HAP-1 (cell line): ENCODE measurements around the gene CTNNA2.
A peak's percentile ranks its signal among the peaks of the same experiment; 100 is the strongest.

Experiments used
- DNase-seq, 2 experiments: peaks; one replicate each; pipeline ENCODE4 v3.0.0-alpha.2; 2016 to 2020; ENCODE audit warnings: low spot score in 2 of 2
- H3K27me3 ChIP-seq: fragments of 250-450 bp; sonication (Bioruptor Pico); 2 replicates; pipeline ENCODE4 v1.5.1; 2020; ENCODE audit warnings: low read depth, mild to moderate bottlenecking, moderate library complexity
- H3K36me3 ChIP-seq: fragments of 250-450 bp; sonication (Bioruptor Pico); replicated peaks from 2 replicates; pipeline ENCODE4 v1.5.1; 2020; ENCODE audit warnings: mild to moderate bottlenecking
- H3K4me1 ChIP-seq: fragments of 250-450 bp; sonication (Bioruptor Pico); 2 replicates; pipeline ENCODE4 v1.5.1; 2020; ENCODE audit warnings: mild to moderate bottlenecking
- H3K4me3 ChIP-seq: fragments of 250-450 bp; sonication (Bioruptor Pico); 2 replicates; pipeline ENCODE4 v1.5.1; 2020; ENCODE audit warnings: mild to moderate bottlenecking, moderate library complexity
- H3K9me3 ChIP-seq: fragments of 250-450 bp; sonication (Bioruptor Pico); 2 replicates; pipeline ENCODE4 v1.5.1; 2020; ENCODE audit warnings: mild to moderate bottlenecking, moderate library complexity
- in situ Hi-C: fragments of 300-500 bp; cut with MboI; formaldehyde crosslinking; loops from 3 replicates; pipeline ENCODE4 v1.14.3; 2020; ENCODE audit warnings: low sequenced_read_pairs, inconsistent platforms, mixed read lengths

Gene CTNNA2

GRCh38 chr2:79887747-79888374 is 375.0 kb downstream of the CTNNA2 start:
- no peaks in the 10 kb centered on the region for H3K36me3 ChIP-seq
- peak; percentile 38 to 49 for DNase-seq
- H3K27me3 ChIP-seq: no peaks in the 10 kb centered on the region
- no peak overlapping the region for H3K4me3 ChIP-seq
- no peaks in the 10 kb centered on the region for H3K4me1 ChIP-seq
- in situ Hi-C loops: loop anchor here (25.0 kb wide), 1 partner anchor 901 kb away; no protein-coding TSS in a partner anchor
- no peaks in the 10 kb centered on the region for H3K9me3 ChIP-seq

- H3K36me3 ChIP-seq: no peaks in the 10 kb centered on the region
- H3K4me1 ChIP-seq: no peaks in the 10 kb centered on the region
- no peak for DNase-seq
- in situ Hi-C loops: loop anchor here (25.0 kb wide), 1 partner anchor 905 kb away; no protein-coding TSS in a partner anchor
- no peaks in the 10 kb centered on the region for H3K9me3 ChIP-seq
- H3K4me3 ChIP-seq: no peak overlapping the region
- no peaks in the 10 kb centered on the region for H3K27me3 ChIP-seq
Observed at GRCh38 chr2:79892123-79892522, 379.3 kb downstream of the CTNNA2 start.

GRCh38 chr2:79899196-79899595 is 386.3 kb downstream of the CTNNA2 start:
- DNase-seq: no peak
- Histone ChIP-seq H3K4me1 (no peaks in the 10 kb centered on the region), H3K36me3 (no peaks in the 10 kb centered on the region), H3K4me3 (no peak overlapping the region), H3K9me3 (no peaks in the 10 kb centered on the region), H3K27me3 (no peaks in the 10 kb centered on the region)
- in situ Hi-C loops: loop anchor here (25.0 kb wide), 1 partner anchor 912 kb away; no protein-coding TSS in a partner anchor

DNA sequence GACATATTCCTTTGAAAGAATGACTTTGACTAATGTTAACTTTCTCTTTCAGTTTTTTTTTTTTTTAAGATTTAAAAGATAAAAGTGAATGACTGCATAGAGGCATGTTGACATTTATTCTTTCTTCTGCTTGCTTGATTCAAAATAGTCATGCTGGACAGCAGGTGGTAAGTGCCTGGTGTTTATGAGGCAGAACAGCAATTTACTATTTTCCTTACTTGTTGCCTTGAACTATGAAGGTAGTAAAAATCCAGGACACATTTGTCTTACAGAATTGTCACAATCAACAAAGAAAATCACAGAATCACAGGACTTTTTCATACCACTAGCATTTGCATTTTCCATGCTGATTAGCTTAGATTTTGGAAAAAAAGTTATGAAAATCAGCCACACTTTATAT is 388.3 kb downstream of the CTNNA2 start:
- DNase-seq: no peak
- Histone ChIP-seq H3K27me3 (no peaks in the 10 kb centered on the region), H3K9me3 (no peaks in the 10 kb centered on the region), H3K4me1 (no peaks in the 10 kb centered on the region), H3K4me3 (no peak overlapping the region), H3K36me3 (no peaks in the 10 kb centered on the region)
- in situ Hi-C loops: no loop called here

GRCh38 chr2:79903222-79904000 is 390.6 kb downstream of the CTNNA2 start:
- H3K27me3 ChIP-seq: no peaks in the 10 kb centered on the region
- H3K4me3 ChIP-seq: no peak overlapping the region
- no peak for DNase-seq
- H3K9me3 ChIP-seq: no peaks in the 10 kb centered on the region
- H3K36me3 ChIP-seq: no peaks in the 10 kb centered on the region
- H3K4me1 ChIP-seq: no peaks in the 10 kb centered on the region
- in situ Hi-C loops: no loop called here

GRCh38 chr2:79906139-79906890 is 393.5 kb downstream of the CTNNA2 start:
- Histone ChIP-seq H3K4me3 (no peak overlapping the region), H3K27me3 (no peaks in the 10 kb centered on the region), H3K36me3 (no peaks in the 10 kb centered on the region), H3K4me1 (no peaks in the 10 kb centered on the region), H3K9me3 (no peaks in the 10 kb centered on the region)
- DNase-seq: no peak
- in situ Hi-C loops: no loop called here

DNA sequence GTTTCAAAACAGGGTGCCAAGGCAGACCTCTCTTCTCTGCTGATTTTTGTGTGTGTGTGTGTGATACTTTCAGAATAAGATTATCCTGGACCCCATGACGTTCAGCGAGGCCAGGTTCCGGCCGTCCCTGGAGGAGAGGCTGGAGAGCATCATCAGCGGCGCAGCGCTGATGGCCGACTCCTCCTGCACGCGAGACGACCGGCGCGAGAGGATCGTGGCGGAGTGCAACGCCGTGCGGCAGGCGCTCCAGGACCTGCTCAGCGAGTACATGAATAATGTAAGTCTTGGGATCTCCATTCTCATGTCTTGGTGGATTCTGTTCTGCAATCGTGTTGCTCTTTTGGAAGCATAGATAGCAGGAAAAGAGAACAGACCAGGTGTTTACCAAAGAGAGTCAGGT is 396.7 kb downstream of the CTNNA2 start:
- no peak overlapping the region for H3K4me3 ChIP-seq
- H3K9me3 ChIP-seq: no peaks in the 10 kb centered on the region
- no peaks in the 10 kb centered on the region for H3K27me3 ChIP-seq
- in situ Hi-C loops: no loop called here
- no peaks in the 10 kb centered on the region for H3K36me3 ChIP-seq
- H3K4me1 ChIP-seq: no peaks in the 10 kb centered on the region
- DNase-seq: no peak

- no peak overlapping the region for H3K4me3 ChIP-seq
- no peaks in the 10 kb centered on the region for H3K4me1 ChIP-seq
- no peak for DNase-seq
- no peaks in the 10 kb centered on the region for H3K27me3 ChIP-seq
- in situ Hi-C loops: no loop called here
- no peaks in the 10 kb centered on the region for H3K9me3 ChIP-seq
- no peaks in the 10 kb centered on the region for H3K36me3 ChIP-seq
Observed at GRCh38 chr2:79910643-79911042, 397.8 kb downstream of the CTNNA2 start.

- no peaks in the 10 kb centered on the region for H3K27me3 ChIP-seq
- in situ Hi-C loops: no loop called here
- DNase-seq: no peak
- no peaks in the 10 kb centered on the region for H3K9me3 ChIP-seq
- H3K4me3 ChIP-seq: no peak overlapping the region
- no peaks in the 10 kb centered on the region for H3K4me1 ChIP-seq
- H3K36me3 ChIP-seq: no peaks in the 10 kb centered on the region
Observed at GRCh38 chr2:79915455-79915854, 402.6 kb downstream of the CTNNA2 start.

- no peaks in the 10 kb centered on the region for H3K27me3 ChIP-seq
- H3K4me3 ChIP-seq: no peak overlapping the region
- no peaks in the 10 kb centered on the region for H3K36me3 ChIP-seq
- in situ Hi-C loops: no loop called here
- DNase-seq: no peak
- H3K9me3 ChIP-seq: no peaks in the 10 kb centered on the region
- no peaks in the 10 kb centered on the region for H3K4me1 ChIP-seq
Observed at GRCh38 chr2:79916285-79916684, 403.4 kb downstream of the CTNNA2 start.

DNA sequence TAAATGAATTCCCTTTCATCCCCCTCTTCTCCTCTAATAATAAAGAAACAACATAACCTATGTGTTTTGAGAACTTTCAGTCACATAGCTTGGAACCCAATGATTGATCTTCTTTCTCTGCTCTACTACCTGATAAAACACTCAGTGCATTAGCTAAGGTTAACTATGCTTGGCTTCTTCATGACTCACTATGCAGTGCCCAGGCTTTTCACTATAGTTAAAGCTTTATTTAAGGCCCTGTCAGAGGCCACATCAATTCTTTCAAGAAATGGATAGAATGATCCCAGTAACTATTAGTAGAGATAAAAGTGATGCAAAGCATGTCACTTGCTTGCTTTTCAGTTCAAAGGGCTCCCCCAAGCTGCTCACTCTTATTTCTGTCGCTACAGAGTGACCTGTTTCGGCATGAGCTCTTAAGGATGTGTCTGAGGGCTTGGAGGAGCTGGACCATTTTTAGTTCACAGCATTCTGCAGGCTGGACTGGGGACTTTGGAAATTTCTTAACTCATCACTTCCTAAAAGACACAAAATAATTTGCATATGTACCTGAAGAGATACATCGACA is 407.7 kb downstream of the CTNNA2 start:
- in situ Hi-C loops: no loop called here
- Histone ChIP-seq H3K4me3 (no peak overlapping the region), H3K36me3 (no peaks in the 10 kb centered on the region), H3K27me3 (no peaks in the 10 kb centered on the region), H3K9me3 (no peaks in the 10 kb centered on the region), H3K4me1 (no peaks in the 10 kb centered on the region)
- no peak for DNase-seq

DNA sequence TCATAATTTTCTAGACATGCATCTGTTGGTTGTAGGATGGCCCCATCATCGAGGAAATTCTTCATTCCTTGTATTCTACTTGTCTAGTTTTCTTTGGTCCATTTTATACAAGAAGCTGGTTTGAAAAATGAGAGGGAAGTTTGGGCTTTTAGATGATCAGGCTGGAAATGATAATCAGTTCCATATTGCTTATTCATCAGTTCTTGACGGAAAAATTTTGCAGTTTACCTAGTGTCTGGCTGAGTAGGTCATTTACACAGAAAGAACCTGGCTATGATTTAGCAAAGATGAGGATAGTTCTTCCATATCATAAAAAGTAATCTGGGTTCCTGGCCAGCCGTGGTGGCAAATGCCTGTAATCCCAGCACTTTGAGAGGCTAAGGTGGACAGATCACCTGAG is 416.8 kb downstream of the CTNNA2 start:
- H3K36me3 ChIP-seq: no peaks in the 10 kb centered on the region
- in situ Hi-C loops: no loop called here
- DNase-seq: no peak
- no peak overlapping the region for H3K4me3 ChIP-seq
- H3K27me3 ChIP-seq: no peaks in the 10 kb centered on the region
- no peaks in the 10 kb centered on the region for H3K9me3 ChIP-seq
- no peaks in the 10 kb centered on the region for H3K4me1 ChIP-seq

DNA sequence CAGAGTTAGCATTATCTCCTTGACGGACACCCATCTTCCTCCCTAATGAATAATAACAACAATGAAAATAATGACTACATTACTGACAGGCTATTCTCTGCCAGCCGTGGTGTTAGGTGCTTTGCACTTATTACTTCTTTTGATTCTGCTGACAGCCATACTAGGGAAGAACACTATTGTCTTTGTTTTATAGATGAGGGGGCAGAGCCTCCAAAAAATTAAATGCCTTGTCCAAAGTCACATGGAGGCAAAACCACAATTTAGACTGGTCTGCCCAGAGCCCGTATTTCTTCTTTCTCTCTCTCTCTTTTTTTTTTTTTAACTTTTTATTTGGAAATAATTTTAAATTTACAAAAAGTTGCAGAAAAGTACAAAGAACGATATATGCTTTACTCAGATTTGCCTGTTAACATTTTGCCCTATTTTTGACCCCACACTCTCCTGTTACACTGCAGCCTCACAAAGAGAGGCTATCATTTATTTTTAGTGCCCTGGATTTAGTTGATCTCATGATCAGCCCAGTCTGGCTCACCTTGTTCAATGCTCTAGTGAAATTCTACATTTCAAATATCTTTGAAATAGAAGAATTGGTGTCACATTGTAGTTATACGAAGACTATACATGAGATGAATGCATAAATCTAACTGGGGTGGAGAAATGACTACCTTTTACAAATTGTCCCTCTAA is 422.3 kb downstream of the CTNNA2 start:
- in situ Hi-C loops: no loop called here
- no peak overlapping the region for H3K4me3 ChIP-seq
- H3K4me1 ChIP-seq: no peaks in the 10 kb centered on the region
- no peaks in the 10 kb centered on the region for H3K9me3 ChIP-seq
- H3K36me3 ChIP-seq: no peaks in the 10 kb centered on the region
- DNase-seq: no peak
- H3K27me3 ChIP-seq: no peaks in the 10 kb centered on the region
